Tibial nerve (tissue), 4 donors: ENCODE results near the gene MBTD1.

Experiments used
- CTCF ChIP-seq, 5 experiments: fragments of 200-600 bp in 3 of 5; fragments of 450-650 bp in 2 of 5; sonication (generic) in 3 of 5; IDR thresholded peaks; one replicate each; pipeline ENCODE4 v1.5.1; 2016 to 2019; ENCODE audit warnings: antibody characterized with exemption in 5 of 5, mild to moderate bottlenecking in 3 of 5, moderate library complexity in 2 of 5
- EP300 ChIP-seq, 2 donors: sonication (generic); formaldehyde crosslinking; IDR thresholded peaks; one replicate each; pipeline ENCODE4 v1.6.1; 2017; ENCODE audit warnings: antibody characterized with exemption in 2 of 2, mild to moderate bottlenecking in 1 of 2
- POLR2A ChIP-seq, 2 donors: fragments of 450-650 bp; IDR thresholded peaks; one replicate each; pipeline ENCODE4 v1.6.1; 2017; ENCODE audit warnings: antibody characterized with exemption in 2 of 2, mild to moderate bottlenecking in 2 of 2, moderate library complexity in 2 of 2

GRCh38 chr17:51259564-51260236 is at the start of gene MBTD1:
- TF ChIP-seq POLR2A (IDR thresholded peaks at IDR 0.05) (no peak), CTCF (IDR thresholded peaks at IDR 0.05) (no peak), EP300 (IDR thresholded peaks at IDR 0.05) (peak in 1 of 2 donors; percentile 93)
